ENCODE data around the gene ARID3A.

GRCh38 chr19:929203-929890 lies 3.5 kb downstream of the ARID3A start:
- TF ChIP-seq CTCF (IDR thresholded peaks at IDR 0.05) = no peak
- no peak for TF ChIP-seq POLR2A (IDR thresholded peaks at IDR 0.05)

Data from uterus (tissue), 2 donors.